ENCODE results near the gene PNLDC1.

PNLDC1 gene

GRCh38 chr6:159800141-159800865 lies at the start of gene PNLDC1:
TSS of gene PNLDC1 (plus strand) at chr6:159800276. CDS start at chr6:159800308, 32 bp downstream.
- DNase-seq, result no peak

DNA sequence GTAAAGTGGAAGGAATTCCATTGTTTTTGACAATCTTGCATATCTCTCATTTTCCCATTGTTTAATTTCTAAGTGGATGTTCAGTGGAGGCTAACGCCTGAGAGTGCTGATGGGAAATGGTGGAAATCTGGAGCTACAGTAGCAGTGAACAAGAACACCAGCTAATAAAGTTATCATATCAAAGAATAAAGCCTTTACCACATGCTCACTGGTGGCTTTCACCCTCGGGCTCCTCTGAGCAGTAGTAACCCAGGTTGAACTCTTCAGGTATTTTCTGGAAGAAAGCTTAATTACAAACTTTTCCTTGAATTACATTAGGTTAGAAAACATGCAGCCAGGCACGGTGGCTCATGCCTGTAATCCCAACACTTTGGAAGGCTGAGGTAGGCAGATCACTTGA lies 48.6 kb upstream of the PNLDC1 start:
- no peak for DNase-seq

GRCh38 chr6:159753081-159753872 lies 46.8 kb upstream of the PNLDC1 start:
- DNase-seq, result no peak

DNA sequence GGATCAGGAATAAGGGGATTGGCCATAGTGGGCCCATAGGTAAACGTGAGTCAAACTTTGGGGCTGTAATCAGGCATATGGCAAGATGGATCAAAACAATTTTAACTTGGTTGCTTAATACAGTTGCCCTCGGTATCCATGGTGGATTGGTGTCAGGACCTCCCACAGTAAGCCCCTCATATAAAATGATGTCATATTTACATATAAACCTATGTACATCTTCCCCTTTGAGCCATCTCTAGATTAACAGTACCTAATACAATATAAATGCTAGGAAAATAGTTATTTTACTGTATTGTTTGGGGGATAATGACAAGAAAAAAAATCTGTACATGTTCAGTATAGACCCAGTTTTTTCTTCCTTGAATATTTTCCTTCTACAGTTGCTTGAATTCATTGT lies 45.7 kb upstream of the PNLDC1 start:
- DNase-seq, result no peak

DNA sequence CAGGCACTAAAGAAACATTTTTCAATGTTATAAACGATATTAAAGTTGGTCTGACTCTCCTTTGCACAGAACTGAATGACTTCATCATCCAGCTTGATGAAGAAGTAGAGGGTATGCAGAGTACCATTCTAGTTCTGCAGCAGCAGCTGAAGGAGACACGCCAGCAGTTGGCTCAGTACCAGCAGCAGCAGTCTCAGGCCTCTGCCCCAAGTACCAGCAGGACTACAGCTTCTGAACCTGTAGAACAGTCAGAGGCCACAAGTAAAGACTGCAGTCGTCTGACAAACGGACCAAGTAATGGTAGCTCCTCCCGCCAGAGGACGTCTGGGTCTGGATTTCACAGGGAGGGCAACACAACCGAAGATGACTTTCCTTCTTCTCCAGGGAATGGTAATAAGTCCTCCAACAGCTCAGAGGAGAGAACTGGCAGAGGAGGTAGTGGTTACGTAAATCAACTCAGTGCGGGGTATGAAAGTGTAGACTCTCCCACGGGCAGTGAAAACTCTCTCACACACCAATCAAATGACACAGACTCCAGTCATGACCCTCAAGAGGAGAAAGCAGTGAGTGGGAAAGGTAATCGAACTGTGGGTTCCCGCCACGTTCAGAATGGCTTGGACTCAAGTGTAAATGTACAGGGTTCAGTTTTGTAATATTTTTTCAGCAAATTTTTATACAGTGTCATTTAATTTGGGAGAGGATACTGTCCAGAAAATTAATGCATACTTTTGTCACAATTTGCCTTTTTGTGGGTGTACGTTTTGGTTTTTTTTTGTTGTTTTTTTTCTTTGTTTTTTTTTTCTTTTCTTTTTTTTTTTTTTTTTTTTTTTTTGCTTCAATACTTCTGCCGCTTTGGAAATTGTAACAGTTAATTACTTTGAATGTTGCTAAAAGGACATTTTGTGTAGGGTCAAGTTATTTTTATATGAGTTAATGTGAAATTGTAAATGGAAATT lies 44.8 kb upstream of the PNLDC1 start:
- DNase-seq, result no peak

DNA sequence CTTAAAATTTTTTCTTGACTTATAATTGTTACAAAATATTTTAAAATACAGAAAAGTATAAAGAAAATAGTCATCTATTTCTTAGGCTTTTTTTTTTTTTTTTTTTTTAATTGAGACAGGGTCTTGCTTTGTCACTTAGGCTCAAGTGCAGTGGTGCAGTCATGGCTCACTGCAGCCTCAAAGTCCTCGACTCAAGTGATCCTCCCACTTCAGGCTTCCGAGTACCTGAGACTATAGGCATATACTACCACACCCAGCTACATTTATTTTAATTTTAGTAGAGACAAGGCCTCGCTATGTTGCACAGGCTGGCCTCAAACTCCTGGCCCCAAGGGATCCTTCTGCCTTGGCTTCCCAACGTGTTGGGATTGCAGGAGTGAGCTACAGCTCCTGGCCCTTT lies 43.6 kb upstream of the PNLDC1 start:
- no peak for DNase-seq

GRCh38 chr6:159758031-159759001 lies 41.8 kb upstream of the PNLDC1 start:
- DNase-seq, result no peak

- no peak for DNase-seq
Observed at GRCh38 chr6:159759645-159760044, 40.4 kb upstream of the PNLDC1 start.

DNA sequence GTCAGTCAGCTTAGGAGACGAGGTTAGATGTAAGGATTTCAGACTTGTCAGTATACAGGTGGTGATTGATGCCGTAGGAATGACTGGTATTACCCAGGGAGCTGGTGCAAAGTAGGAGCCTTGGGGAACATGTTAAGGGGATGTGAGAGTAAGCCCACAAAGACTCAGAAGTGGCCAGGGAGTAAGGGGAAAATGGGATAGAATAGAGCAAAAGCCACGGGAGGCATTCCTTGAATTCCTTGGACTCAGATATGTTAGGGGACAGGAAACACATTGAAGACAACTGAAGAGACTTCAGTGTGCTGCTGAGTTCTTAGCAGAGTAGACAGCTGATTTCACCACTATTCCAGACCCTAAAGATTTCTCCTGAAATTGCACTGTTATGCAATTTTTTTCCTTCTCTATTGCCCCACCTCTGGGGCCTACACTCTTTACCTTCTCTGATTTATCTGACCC lies 39.4 kb upstream of the PNLDC1 start:
- DNase-seq, result no peak

DNA sequence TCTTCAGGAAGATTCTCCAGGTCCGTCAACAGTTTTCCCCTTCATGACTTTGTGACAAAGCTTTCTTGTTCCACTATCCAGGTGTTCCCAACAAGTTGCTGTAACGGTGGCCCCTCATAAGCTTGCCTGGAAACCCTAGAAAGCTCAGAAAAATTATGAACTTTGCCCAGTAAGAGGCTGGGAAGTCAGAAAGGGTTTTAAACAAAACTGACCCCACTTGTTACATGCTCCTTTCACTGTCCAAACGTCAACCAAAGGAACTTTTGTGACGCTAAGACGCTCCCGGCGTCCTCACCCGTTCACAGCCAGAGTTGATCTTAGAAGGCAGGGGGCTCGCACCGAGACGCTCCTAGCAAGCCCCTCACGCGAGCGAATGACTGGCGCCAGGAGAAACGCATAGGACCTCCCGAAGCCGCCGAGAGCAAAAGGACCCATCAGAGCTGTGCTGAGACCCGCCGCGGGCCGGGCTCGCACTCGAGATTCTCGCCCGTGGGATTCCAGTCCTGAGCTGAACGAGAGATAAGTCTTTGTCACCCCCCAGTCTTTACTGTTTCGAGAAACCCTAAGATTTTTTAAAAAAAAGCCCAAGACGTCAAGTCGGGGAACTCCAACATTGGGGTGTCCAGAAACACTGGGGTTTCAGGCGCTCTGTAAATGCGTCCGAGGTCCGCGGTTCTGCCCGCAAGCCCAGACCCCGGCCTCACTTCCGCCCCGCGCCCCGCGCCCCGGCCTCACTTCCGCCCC lies 38.8 kb upstream of the PNLDC1 start:
- DNase-seq, result no peak

DNA sequence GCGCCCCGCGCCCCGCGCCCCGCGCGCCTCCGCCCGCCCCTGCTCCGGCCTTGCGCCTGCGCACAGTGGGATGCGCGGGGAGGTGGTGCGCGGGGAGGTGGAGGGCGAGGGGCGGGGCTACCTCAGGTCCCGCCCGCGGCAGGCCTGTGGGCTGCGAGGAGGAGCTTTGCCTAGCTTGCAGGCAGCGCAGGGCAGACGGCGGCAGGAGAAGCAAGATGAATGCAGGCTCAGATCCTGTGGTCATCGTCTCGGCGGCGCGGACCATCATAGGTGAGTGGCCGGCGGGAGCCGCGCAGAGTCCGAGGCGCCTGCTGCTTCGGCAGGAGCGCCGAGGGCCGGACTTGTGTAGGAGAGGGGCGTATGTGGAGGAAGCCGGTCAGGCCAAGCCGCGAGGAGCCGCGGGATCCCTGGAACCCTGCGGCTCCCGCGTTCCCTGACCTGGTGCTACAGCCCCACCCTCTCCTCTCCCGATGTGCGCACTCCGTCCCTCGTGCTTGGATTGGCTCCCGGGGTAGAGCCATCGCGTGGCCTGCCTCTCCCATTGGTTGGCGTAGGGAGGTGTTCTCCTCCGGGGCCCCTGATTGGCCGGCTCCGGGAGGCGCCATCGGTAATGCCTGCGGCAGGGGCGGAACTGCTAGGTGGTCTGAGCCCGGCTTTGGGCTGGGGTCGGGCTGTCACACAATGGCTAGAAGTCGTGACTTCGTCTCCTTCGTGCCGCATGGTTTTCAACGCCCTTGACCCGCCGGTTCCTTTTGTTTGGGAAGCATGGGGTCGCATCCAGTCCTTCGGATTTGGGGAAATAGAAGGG lies 38.0 kb upstream of the PNLDC1 start, which contains the start of gene ACAT2:
Gene ACAT2 (plus strand): TSS at position 173 of the 808 bp plus-strand sequence. CDS start 43 bp downstream, at position 216.
- peak; percentile 90 for DNase-seq

GRCh38 chr6:159762681-159763293 lies 37.3 kb upstream of the PNLDC1 start:
- DNase-seq, result no peak

- DNase-seq, result no peak
Observed at GRCh38 chr6:159766906-159767305, 33.2 kb upstream of the PNLDC1 start.

DNA sequence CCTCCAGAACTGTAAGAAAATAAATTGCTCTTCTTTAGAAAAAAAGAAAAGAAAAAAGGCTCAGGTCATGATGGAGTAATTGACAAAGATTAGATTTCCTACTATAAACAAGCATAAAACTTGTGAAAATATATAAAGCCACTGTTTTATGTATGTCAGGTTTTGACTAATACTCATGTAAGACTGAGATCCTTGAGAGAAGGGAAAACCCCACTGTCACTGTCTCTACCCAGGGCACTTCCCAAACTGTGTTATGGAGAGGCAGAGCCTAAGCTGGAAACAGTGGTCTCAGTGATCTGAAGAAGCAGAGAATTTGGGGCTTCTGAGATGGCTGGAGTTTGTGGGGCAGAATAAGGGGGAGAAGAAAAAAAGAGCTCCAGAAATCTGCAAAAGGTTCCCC lies 30.6 kb upstream of the PNLDC1 start:
- no peak for DNase-seq

GRCh38 chr6:159772196-159772595 lies 27.9 kb upstream of the PNLDC1 start:
- DNase-seq, result no peak

DNA sequence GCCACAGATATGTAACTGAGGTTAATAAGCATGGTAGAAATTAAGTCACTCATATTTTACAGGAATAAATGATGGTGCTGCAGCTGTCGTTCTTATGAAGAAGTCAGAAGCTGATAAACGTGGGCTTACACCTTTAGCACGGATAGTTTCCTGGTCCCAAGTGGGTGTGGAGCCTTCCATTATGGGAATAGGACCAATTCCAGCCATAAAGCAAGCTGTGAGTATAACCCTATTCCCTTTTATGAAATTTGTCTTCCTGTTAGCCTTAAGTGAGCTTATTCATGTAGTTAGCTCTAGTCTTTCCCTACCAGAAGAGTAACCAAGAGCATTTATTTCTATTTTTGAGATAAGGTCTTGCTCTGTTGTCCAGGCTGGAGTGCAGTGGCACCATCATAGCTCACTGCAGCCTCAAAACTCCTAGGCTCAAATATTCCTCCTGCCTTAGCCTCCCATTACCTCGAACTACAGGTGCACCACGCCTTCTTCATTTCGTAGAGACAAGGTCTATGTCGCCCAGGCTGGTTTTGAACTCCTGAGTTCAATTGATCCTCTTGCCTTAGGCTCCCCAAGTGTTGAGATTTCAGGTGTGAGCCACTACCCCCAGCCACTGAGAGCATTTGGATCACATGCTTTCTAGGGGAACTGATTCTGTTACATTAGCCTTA lies 22.7 kb upstream of the PNLDC1 start:
- DNase-seq, result no peak

DNA sequence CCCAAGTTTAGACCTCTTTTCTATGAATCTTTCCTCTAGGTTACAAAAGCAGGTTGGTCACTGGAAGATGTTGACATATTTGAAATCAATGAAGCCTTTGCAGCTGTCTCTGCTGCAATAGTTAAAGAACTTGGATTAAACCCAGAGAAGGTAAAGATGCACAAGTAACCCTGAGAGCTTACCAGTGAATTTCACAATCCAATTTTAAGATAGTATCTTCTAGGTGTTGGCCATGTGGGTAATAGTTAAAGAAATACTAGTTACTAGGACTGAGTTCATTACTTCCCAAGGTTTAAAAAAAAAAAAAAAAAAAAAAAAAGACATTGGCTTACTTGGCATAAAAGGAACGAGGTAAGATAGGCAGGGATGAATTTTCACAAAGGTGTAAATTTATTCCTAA lies 21.9 kb upstream of the PNLDC1 start:
- no peak for DNase-seq

GRCh38 chr6:159778542-159779103 lies 21.5 kb upstream of the PNLDC1 start:
- no peak for DNase-seq

- DNase-seq, result no peak
Observed at GRCh38 chr6:159788276-159788675, 11.8 kb upstream of the PNLDC1 start.

Measured in DMS153 (cell line).